ENCODE results near the gene UBXN6. TPM values are rescaled to one million over a fixed set of nuclear protein-coding genes. Genes with fewer than 3 reads are reported as not detected.

Gene UBXN6
- total RNA-seq, 1 donor from 2014 or later: 96.8 TPM

GRCh38 chr19:4473763-4474513, 16.3 kb upstream of the UBXN6 start:
- Mint-ChIP-seq H3K9me3 (ENCODE audit: unreplicated experiment) (no peaks in the 10 kb centered on the region), H3K4me3 (ENCODE audit: unreplicated experiment) (peak overlapping the region; percentile 84), H3K27me3 (ENCODE audit: unreplicated experiment) (no peaks in the 10 kb centered on the region), H3K27ac (ENCODE audit: unreplicated experiment) (peak overlapping the region; percentile 88), H3K4me1 (ENCODE audit: unreplicated experiment) (peaks cover 22% of the 10 kb centered on the region), H3K36me3 (ENCODE audit: unreplicated experiment) (peaks cover 13% of the 10 kb centered on the region)
- no peak for TF ChIP-seq CTCF (IDR thresholded peaks at IDR 0.05)
- DNase-seq (ENCODE audit: extremely low spot score, unreplicated experiment): no peak

GRCh38 chr19:4473011-4473762, 15.6 kb upstream of the UBXN6 start:
- Mint-ChIP-seq H3K27ac (ENCODE audit: unreplicated experiment) (peak overlapping the region; percentile 88), H3K36me3 (ENCODE audit: unreplicated experiment) (peaks cover 13% of the 10 kb centered on the region), H3K4me1 (ENCODE audit: unreplicated experiment) (peaks cover 22% of the 10 kb centered on the region), H3K27me3 (ENCODE audit: unreplicated experiment) (no peaks in the 10 kb centered on the region), H3K4me3 (ENCODE audit: unreplicated experiment) (peak overlapping the region; percentile 84), H3K9me3 (ENCODE audit: unreplicated experiment) (no peaks in the 10 kb centered on the region)
- no peak for DNase-seq (ENCODE audit: extremely low spot score, unreplicated experiment)
- no peak for TF ChIP-seq CTCF (IDR thresholded peaks at IDR 0.05)

GRCh38 chr19:4472174-4472974, 14.8 kb upstream of the UBXN6 start, which contains the start of gene HDGFL2:
Gene HDGFL2 (plus strand): TSS chr19:4472297. CDS start chr19:4472351, 54 bp downstream.
- peaks cover 22% of the 10 kb centered on the region for H3K4me1 Mint-ChIP-seq (ENCODE audit: unreplicated experiment)

GRCh38 chr19:4471403-4472173, 14.0 kb upstream of the UBXN6 start:
- no peaks in the 10 kb centered on the region for H3K9me3 Mint-ChIP-seq (ENCODE audit: unreplicated experiment)
- H3K27ac Mint-ChIP-seq (ENCODE audit: unreplicated experiment): no peak overlapping the region
- TF ChIP-seq CTCF (IDR thresholded peaks at IDR 0.05): no peak
- H3K4me3 Mint-ChIP-seq (ENCODE audit: unreplicated experiment): no peak overlapping the region
- DNase-seq (ENCODE audit: extremely low spot score, unreplicated experiment): peak; percentile 99
- H3K4me1 Mint-ChIP-seq (ENCODE audit: unreplicated experiment): peaks cover 22% of the 10 kb centered on the region
- no peaks in the 10 kb centered on the region for H3K27me3 Mint-ChIP-seq (ENCODE audit: unreplicated experiment)
- peaks cover 4% of the 10 kb centered on the region for H3K36me3 Mint-ChIP-seq (ENCODE audit: unreplicated experiment)

More at GRCh38 chr19:4472174-4472974, 14.8 kb upstream of the UBXN6 start, which contains the start of gene HDGFL2:
- H3K27ac Mint-ChIP-seq (ENCODE audit: unreplicated experiment): peak within 1 kb of the TSS; percentile 23
- no peaks in the 10 kb centered on the region for H3K9me3 Mint-ChIP-seq (ENCODE audit: unreplicated experiment)
- peak within 1 kb of the TSS; percentile 84 for H3K4me3 Mint-ChIP-seq (ENCODE audit: unreplicated experiment)
- TF ChIP-seq CTCF (IDR thresholded peaks at IDR 0.05): no peak
- no peaks in the 10 kb centered on the region for H3K27me3 Mint-ChIP-seq (ENCODE audit: unreplicated experiment)
- DNase-seq (ENCODE audit: extremely low spot score, unreplicated experiment): no peak
- H3K36me3 Mint-ChIP-seq (ENCODE audit: unreplicated experiment): peaks cover 9% of the 10 kb centered on the region

Measured in osteocyte (in vitro differentiated cells).